PFSK-1 (cell line): Measurements from ENCODE around the gene ZNF665.

Experiments used
- POLR2AphosphoS5 ChIP-seq: IDR thresholded peaks from 2 replicates; pipeline ENCODE4 v1.6.1; 2012; ENCODE audit warnings: low read depth, mild to moderate bottlenecking, control low read depth, low read length, moderate library complexity
- REST ChIP-seq, 2 experiments: IDR thresholded peaks; 2 replicates each; pipeline versions ENCODE4 v1.6.1 to v1.8.0; 2011 to 2012; ENCODE audit warnings: low read depth in 2 of 2, low read length in 2 of 2, control low read depth in 1 of 2, inconsistent platforms in 1 of 2, mild to moderate bottlenecking in 1 of 2, moderate library complexity in 1 of 2; ENCODE audit not compliant: insufficient read depth in 1 of 2

GRCh38 chr19:53123400-53123799 lies 69.8 kb downstream of the ZNF665 start:
- TF ChIP-seq POLR2AphosphoS5 (no peak), REST (IDR thresholded peaks at IDR 0.05; ENCODE audit: insufficient read depth in 1 of 2, low read depth in 2 of 2, low read length in 2 of 2) (no peak)
